ENCODE results near the gene PACC1. TPM values are rescaled to one million over a fixed set of nuclear protein-coding genes. Genes with fewer than 3 reads are reported as not detected.
"Not testable (repeated sequence)": the region's sequence is repeated elsewhere in the genome, so short reads cannot be mapped to it uniquely, and the experiment has no call there.

PACC1 gene
- polyA plus RNA-seq, 1 experiment = 12.7 TPM

- TF ChIP-seq CTCF (IDR thresholded peaks at IDR 0.05; ENCODE audit: insufficient read depth, low read depth, low read length) = no peak
- H3K27me3 ChIP-seq (ENCODE audit: control insufficient read depth, insufficient read depth, low read length) = no peaks in the 10 kb centered on the region
- H3K4me3 ChIP-seq (ENCODE audit: low read depth, low read length) = no peak overlapping the region
- ChIA-PET CTCF (no interaction called here), POLR2A (no interaction called here)
- no peak for DNase-seq (ENCODE audit: low read depth)
- no peaks in the 10 kb centered on the region for H3K36me3 ChIP-seq (ENCODE audit: control insufficient read depth, insufficient read depth, low read length)
Observed at GRCh38 chr1:212323066-212323465, 91.6 kb downstream of the PACC1 start.

DNA sequence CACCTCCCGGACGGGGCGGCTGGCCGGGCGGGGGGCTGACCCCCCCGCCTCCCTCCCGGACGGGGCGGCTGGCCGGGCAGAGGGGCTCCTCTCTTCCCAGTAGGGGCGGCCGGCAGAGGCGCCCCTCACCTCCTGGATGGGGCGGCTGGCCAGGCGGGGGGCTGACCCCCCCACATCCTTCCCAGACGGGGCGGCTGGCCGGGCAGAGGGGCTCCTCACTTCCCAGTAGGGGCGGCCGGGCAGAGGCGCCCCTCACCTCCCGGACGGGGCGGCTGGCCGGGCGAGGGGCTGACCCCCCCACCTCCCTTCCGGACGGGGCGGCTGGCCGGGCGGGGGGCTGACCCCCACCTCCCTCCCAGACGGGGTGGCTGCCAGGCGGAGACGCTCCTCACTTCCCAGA, 93.7 kb downstream of the PACC1 start:
- H3K36me3 ChIP-seq (ENCODE audit: control insufficient read depth, insufficient read depth, low read length); DNase-seq (ENCODE audit: low read depth); H3K4me3 ChIP-seq (ENCODE audit: low read depth, low read length); CTCF ChIA-PET; H3K27me3 ChIP-seq (ENCODE audit: control insufficient read depth, insufficient read depth, low read length); POLR2A ChIA-PET: not testable (repeated sequence)

DNA sequence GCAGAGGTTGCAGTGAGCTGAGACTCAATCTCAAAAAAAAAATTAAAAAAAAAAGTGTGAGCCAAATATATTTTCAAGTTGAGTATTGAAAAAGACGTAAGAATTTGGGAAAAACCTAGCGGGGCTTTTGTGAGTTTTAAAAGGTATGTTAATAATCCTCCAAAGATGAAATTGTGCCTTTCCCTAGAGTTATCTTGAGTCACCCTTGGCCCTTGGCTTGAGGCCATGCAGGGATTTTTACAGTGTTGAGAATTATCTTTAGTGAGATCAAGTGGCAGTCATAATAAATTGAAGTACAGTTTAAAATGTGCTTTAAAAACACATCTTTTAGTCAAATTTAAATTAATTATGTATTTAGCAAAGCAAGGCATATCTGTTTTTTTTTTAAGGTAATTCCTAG, 96.8 kb downstream of the PACC1 start:
- no peaks in the 10 kb centered on the region for H3K36me3 ChIP-seq (ENCODE audit: control insufficient read depth, insufficient read depth, low read length)
- no peak overlapping the region for H3K4me3 ChIP-seq (ENCODE audit: low read depth, low read length)
- no peak for DNase-seq (ENCODE audit: low read depth)
- ChIA-PET POLR2A (no interaction called here), CTCF (interaction anchor here (2.0 kb wide), 1 partner anchor 137 kb away, joined by 4 read pairs; no protein-coding TSS in a partner anchor)
- TF ChIP-seq CTCF (IDR thresholded peaks at IDR 0.05; ENCODE audit: insufficient read depth, low read depth, low read length) = no peak
- H3K27me3 ChIP-seq (ENCODE audit: control insufficient read depth, insufficient read depth, low read length) = no peaks in the 10 kb centered on the region

DNA sequence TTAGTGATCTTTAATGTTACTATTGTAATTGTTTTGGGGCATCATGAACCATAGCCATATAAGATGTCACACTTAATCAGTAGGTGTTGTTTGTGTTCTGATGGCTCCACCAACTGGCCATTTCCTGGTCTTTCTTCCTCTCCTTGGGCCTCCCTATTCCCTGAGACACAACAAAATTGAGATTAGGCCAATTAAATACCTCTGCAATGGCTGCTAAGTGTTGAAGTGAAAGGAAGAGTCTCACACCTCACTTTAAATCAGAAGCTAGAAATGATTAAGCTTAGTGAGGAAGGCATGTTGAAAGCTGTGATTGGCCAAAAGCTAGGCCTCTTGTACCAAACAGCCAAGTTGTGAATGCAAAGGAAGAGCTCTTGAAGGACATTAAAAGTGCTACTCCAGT, 98.8 kb downstream of the PACC1 start:
- DNase-seq (ENCODE audit: low read depth) = no peak
- Histone ChIP-seq H3K36me3 (ENCODE audit: control insufficient read depth, insufficient read depth, low read length) (no peaks in the 10 kb centered on the region), H3K4me3 (ENCODE audit: low read depth, low read length) (no peak overlapping the region), H3K27me3 (ENCODE audit: control insufficient read depth, insufficient read depth, low read length) (no peaks in the 10 kb centered on the region)
- no peak for TF ChIP-seq CTCF (IDR thresholded peaks at IDR 0.05; ENCODE audit: insufficient read depth, low read depth, low read length)
- CTCF ChIA-PET = interaction anchor here (0.7 to 0.9 kb wide), 2 partner anchors 245 to 254 kb away, joined by 5 to 8 read pairs; no protein-coding TSS in a partner anchor
- POLR2A ChIA-PET = no interaction called here

DNA sequence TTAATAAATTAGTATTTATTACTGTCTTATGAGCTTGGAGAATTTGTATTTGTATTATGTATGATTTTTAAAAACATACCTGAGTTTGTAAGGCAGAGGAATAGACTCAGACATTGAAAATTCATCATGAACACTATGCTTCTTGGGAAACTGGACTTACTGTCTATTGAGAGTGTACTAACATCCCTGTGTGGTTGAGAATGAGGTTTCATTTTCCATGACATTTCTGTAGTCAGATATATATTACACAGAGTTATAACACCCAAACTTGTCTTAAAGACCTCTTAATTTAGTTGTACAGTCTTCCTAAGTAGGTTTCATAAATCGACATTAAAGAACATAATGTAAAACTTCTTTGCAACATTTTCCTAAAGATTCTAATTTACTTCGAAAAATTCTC, 99.5 kb downstream of the PACC1 start:
- Histone ChIP-seq H3K27me3 (ENCODE audit: control insufficient read depth, insufficient read depth, low read length) (no peaks in the 10 kb centered on the region), H3K36me3 (ENCODE audit: control insufficient read depth, insufficient read depth, low read length) (no peaks in the 10 kb centered on the region), H3K4me3 (ENCODE audit: low read depth, low read length) (no peak overlapping the region)
- ChIA-PET CTCF (no interaction called here), POLR2A (no interaction called here)
- TF ChIP-seq CTCF (IDR thresholded peaks at IDR 0.05; ENCODE audit: insufficient read depth, low read depth, low read length) = no peak
- no peak for DNase-seq (ENCODE audit: low read depth)

Small RNA genes within 50 kb of the gene (small RNA-seq; reads per million reads assigned to genes)
- not detected for gene SNORA16B (ENCODE audit: insufficient read length, low read depth, low replicate concordance)

Other genes starting within 250 kb of the PACC1 start
- gene PPP2R5A, start 129.5 kb downstream of the PACC1 start, polyA plus RNA-seq (2011; rRNA removed) = 10.2 and 18.3 TPM in 2 replicates
- 77.4 and 85.6 TPM in 2 replicates for gene NENF, start 18.0 kb upstream of the PACC1 start, polyA plus RNA-seq (2011; rRNA removed)
- gene ATF3, start 193.9 kb upstream of the PACC1 start, polyA plus RNA-seq (2011; rRNA removed) = 4.5 and 5.6 TPM in 2 replicates